Gastrocnemius medialis (tissue), 4 donors: ENCODE measurements around the gene FCGBP. TPM values are rescaled to one million over a fixed set of nuclear protein-coding genes. Genes with fewer than 3 reads are reported as not detected.

ENCODE experiments used
- ATAC-seq, 2 donors: fragments of 150-250 bp; one replicate each; pipeline ENCODE4 v1.9.1; 2016
- DNase-seq, 2 donors: peaks; one replicate each; pipeline ENCODE4 v3.0.0-alpha.2; 2019
- H3K27ac ChIP-seq, 4 donors: fragments of 200-600 bp; sonication (generic); 1 replicate in 1 of 4; 2 replicates in 3 of 4; pipeline ENCODE4 v1.5.1; 2016 to 2018; ENCODE audit warnings: mild to moderate bottlenecking in 2 of 4, moderate library complexity in 1 of 4
- H3K27me3 ChIP-seq, 3 donors: fragments of 200-600 bp; sonication (generic) in 2 of 3; 1 replicate in 1 of 3; 2 replicates in 2 of 3; pipeline versions ENCODE4 v1.5.1 to v1.6.0; 2016 to 2019; ENCODE audit warnings: mild to moderate bottlenecking in 1 of 3, moderate library complexity in 1 of 3
- H3K36me3 ChIP-seq, 2 donors: fragments of 200-600 bp; sonication (generic) in 1 of 2; one replicate each; pipeline ENCODE4 v1.5.1; 2017 to 2018
- H3K4me1 ChIP-seq, 2 donors: fragments of 200-600 bp; sonication (generic) in 1 of 2; one replicate each; pipeline ENCODE4 v1.5.1; 2016 to 2017; ENCODE audit warnings: mild to moderate bottlenecking in 2 of 2
- H3K4me3 ChIP-seq, 4 donors: fragments of 200-600 bp; sonication (generic) in 3 of 4; 1 replicate in 1 of 4; 2 replicates in 3 of 4; pipeline ENCODE4 v1.5.1; 2016 to 2019; ENCODE audit warnings: mild to moderate bottlenecking in 2 of 4
- H3K9me3 ChIP-seq, 3 donors: fragments of 200-600 bp; sonication (generic) in 2 of 3; 1 replicate in 1 of 3; 2 replicates in 2 of 3; pipeline ENCODE4 v1.5.1; 2016 to 2019
- CTCF ChIP-seq, 5 experiments: fragments of 450-650 bp in 3 of 5; fragments of 200-600 bp in 2 of 5; sonication (generic) in 2 of 5; IDR thresholded peaks in 4 of 5; conservative IDR thresholded peaks in 1 of 5; 1 replicate in 4 of 5; 2 replicates in 1 of 5; pipeline ENCODE4 v1.5.1; 2016 to 2019; ENCODE audit warnings: antibody characterized with exemption in 5 of 5, mild to moderate bottlenecking in 3 of 5, moderate library complexity in 3 of 5
- POLR2A ChIP-seq, 2 donors: fragments of 450-650 bp; IDR thresholded peaks; one replicate each; pipeline ENCODE4 v1.6.1; 2017; ENCODE audit warnings: antibody characterized with exemption in 2 of 2, mild to moderate bottlenecking in 2 of 2, moderate library complexity in 2 of 2
- in situ Hi-C, 4 donors: fragments of 200-750 bp; cut with MboI; loops; one replicate each; pipeline versions ENCODE4 v1.15.0 to v1.8.0; 2017; ENCODE audit warnings: low sequenced_read_pairs in 4 of 4
- intact Hi-C: fragments of 100-400 bp; cut with DNase I; formaldehyde crosslinking; loops from one replicate; pipeline ENCODE4 v1.15.1; 2023; ENCODE audit warnings: low total_unique reads
- total RNA-seq, 4 donors: library from RNA; depleted of rRNA; stranded (reverse); fragments of >200 nt; gene quantifications; one replicate each; pipeline versions ENCODE4 v1.1.0 to v1.2.3, GENCODE V29; 2016

The FCGBP gene
- total RNA-seq, 4 donors from 2014 or later, result 2.2 to 11.2 (median 7.2) TPM

GRCh38 chr19:39918183-39918651 is 16.2 kb downstream of the FCGBP start:
- in situ Hi-C loops (no loop called here), intact Hi-C loops (no loop called here)
- no peak for ATAC-seq
- Histone ChIP-seq H3K9me3 (no peaks in the 10 kb centered on the region), H3K4me1 (no peaks in the 10 kb centered on the region), H3K27me3 (peaks cover 16 to 19% (median 19%) of the 10 kb centered on the region in 3 donors), H3K27ac (no peak overlapping the region), H3K36me3 (no peaks in the 10 kb centered on the region), H3K4me3 (no peak overlapping the region)
- TF ChIP-seq CTCF (IDR thresholded peaks at IDR 0.05 in 4 of 5, conservative IDR thresholded peaks at IDR 0.05 in 1 of 5), result no peak
- TF ChIP-seq POLR2A (IDR thresholded peaks at IDR 0.05), result no peak
- DNase-seq, result no peak

- no peaks in the 10 kb centered on the region for H3K4me1 ChIP-seq
- in situ Hi-C loops (no loop called here), intact Hi-C loops (no loop called here)
- no peak overlapping the region for H3K4me3 ChIP-seq
- no peak for DNase-seq
- H3K9me3 ChIP-seq, result no peaks in the 10 kb centered on the region
- no peak for TF ChIP-seq CTCF (IDR thresholded peaks at IDR 0.05 in 4 of 5, conservative IDR thresholded peaks at IDR 0.05 in 1 of 5)
- no peak for TF ChIP-seq POLR2A (IDR thresholded peaks at IDR 0.05)
- H3K36me3 ChIP-seq, result no peaks in the 10 kb centered on the region
- H3K27ac ChIP-seq, result no peak overlapping the region
- H3K27me3 ChIP-seq, result peaks cover 16 to 19% (median 19%) of the 10 kb centered on the region in 3 donors
- no peak for ATAC-seq
Observed at GRCh38 chr19:39917561-39918182, 16.8 kb downstream of the FCGBP start.

GRCh38 chr19:39916851-39917396 is 17.5 kb downstream of the FCGBP start:
- in situ Hi-C loops, result no loop called here

GRCh38 chr19:39916236-39916635 is 18.2 kb downstream of the FCGBP start:
- no peak for TF ChIP-seq CTCF (IDR thresholded peaks at IDR 0.05 in 4 of 5, conservative IDR thresholded peaks at IDR 0.05 in 1 of 5)
- TF ChIP-seq POLR2A (IDR thresholded peaks at IDR 0.05), result no peak
- intact Hi-C loops (no loop called here), in situ Hi-C loops (no loop called here)
- no peak overlapping the region for H3K27ac ChIP-seq
- H3K4me1 ChIP-seq, result no peaks in the 10 kb centered on the region
- H3K27me3 ChIP-seq, result peaks cover 16 to 19% (median 19%) of the 10 kb centered on the region in 3 donors
- H3K9me3 ChIP-seq, result no peaks in the 10 kb centered on the region
- no peak overlapping the region for H3K4me3 ChIP-seq
- no peak for ATAC-seq
- no peaks in the 10 kb centered on the region for H3K36me3 ChIP-seq
- no peak for DNase-seq

More at GRCh38 chr19:39916851-39917396, 17.5 kb downstream of the FCGBP start:
- TF ChIP-seq CTCF (IDR thresholded peaks at IDR 0.05 in 4 of 5, conservative IDR thresholded peaks at IDR 0.05 in 1 of 5) (no peak), POLR2A (IDR thresholded peaks at IDR 0.05) (no peak)
- Histone ChIP-seq H3K36me3 (no peaks in the 10 kb centered on the region), H3K27me3 (peaks cover 16 to 19% (median 19%) of the 10 kb centered on the region in 3 donors), H3K9me3 (no peaks in the 10 kb centered on the region), H3K4me3 (no peak overlapping the region), H3K27ac (no peak overlapping the region), H3K4me1 (no peaks in the 10 kb centered on the region)
- no peak for ATAC-seq
- intact Hi-C loops, result no loop called here
- no peak for DNase-seq
